Metanephros (tissue), 1 donor: ENCODE data around the gene ZBTB40. TPM values are rescaled to one million over a fixed set of nuclear protein-coding genes. Genes with fewer than 3 reads are reported as not detected.

Experiments used
- total RNA-seq: library from RNA; depleted of rRNA; stranded (reverse); fragments of >200 nt; gene quantifications from one replicate; pipeline ENCODE4 v1.2.3, GENCODE V29; 2014

The ZBTB40 gene
- total RNA-seq, result 16.8 TPM

DNA sequence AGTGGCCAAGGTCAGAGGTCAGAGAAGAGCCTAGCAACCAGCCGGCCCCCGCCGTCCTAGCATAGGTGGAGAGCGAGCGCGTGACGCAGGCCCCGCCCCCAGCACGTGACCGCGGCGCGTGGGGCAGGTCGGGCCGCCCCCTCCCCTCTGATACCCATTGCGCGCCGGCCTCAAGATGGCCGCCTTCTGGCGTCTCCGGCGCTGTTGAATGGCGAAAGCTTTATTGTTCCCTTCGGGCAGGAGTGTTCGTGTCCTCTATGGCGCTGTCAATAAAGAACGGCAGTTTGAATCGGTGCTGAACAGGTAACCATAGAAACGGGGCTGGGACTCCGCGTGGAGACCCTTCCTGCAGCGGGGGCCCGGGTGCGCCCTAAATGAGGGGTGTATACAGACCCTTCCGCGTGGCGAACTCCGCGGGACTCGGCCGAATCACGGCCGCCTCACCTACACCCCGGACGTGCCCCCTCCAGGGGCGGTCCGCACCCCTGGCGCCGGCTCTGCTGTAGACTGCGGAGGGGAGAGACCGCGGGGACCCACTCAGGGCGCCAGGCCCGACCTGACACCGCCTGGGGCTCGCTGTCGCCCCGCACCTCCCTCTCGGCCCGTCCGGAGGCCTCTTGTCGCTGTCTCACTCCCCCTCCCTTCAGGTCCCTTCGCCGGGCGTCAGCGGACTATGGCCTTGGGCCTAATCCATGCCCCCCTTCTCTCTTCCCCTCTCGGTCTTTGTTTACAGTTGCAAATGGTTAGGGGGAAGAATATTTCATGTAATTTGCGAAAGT lies at the start of gene ZBTB40:
TSS of gene ZBTB40 (plus strand) at position 150 of the 779 bp plus-strand sequence. CDS start 38,098 bp downstream, outside the sequence.

GRCh38 chr1:22562584-22563583 lies 111.2 kb downstream of the ZBTB40 start, which contains the start of gene EPHA8:
Gene EPHA8, plus strand, starts transcription at chr1:22563489. Its CDS starts 147 bp downstream, at chr1:22563636.

Other genes starting within 250 kb of the ZBTB40 start
- gene EPHA8, start 111.6 kb downstream of the ZBTB40 start, total RNA-seq, result 1.1 TPM
- 51.6 TPM for gene C1QA, start 184.8 kb downstream of the ZBTB40 start, total RNA-seq
- gene C1QC, start 191.8 kb downstream of the ZBTB40 start, total RNA-seq, result 40.5 TPM
- gene C1QB, start 201.4 kb downstream of the ZBTB40 start, total RNA-seq, result 41.5 TPM